NCI-H226 (cell line): ENCODE measurements around the gene MAP2K5.

ENCODE experiments used
- DNase-seq: peaks from one replicate; pipeline ENCODE4 v3.0.0-alpha.2; 2015

The MAP2K5 gene

GRCh38 chr15:67560320-67560719, 17.8 kb downstream of the MAP2K5 start:
- DNase-seq, result no peak

GRCh38 chr15:67563092-67563491, 20.6 kb downstream of the MAP2K5 start:
- no peak for DNase-seq

GRCh38 chr15:67564021-67564967, 21.8 kb downstream of the MAP2K5 start:
- no peak for DNase-seq

- peak; percentile 42 for DNase-seq
These were observed 22.5 kb downstream of the MAP2K5 start for GRCh38 chr15:67564968-67565345.

GRCh38 chr15:67569668-67570067, 27.2 kb downstream of the MAP2K5 start:
- no peak for DNase-seq

- no peak for DNase-seq
These were observed 28.6 kb downstream of the MAP2K5 start for GRCh38 chr15:67570875-67571647.

GRCh38 chr15:67571648-67572415, 29.3 kb downstream of the MAP2K5 start:
- no peak for DNase-seq

GRCh38 chr15:67573194-67573593, 30.7 kb downstream of the MAP2K5 start:
- DNase-seq, result no peak

- no peak for DNase-seq
These were observed 32.6 kb downstream of the MAP2K5 start for GRCh38 chr15:67575039-67575502.

- DNase-seq, result no peak
These were observed 35.6 kb downstream of the MAP2K5 start for GRCh38 chr15:67578020-67578600.

- DNase-seq, result no peak
These were observed 36.7 kb downstream of the MAP2K5 start for GRCh38 chr15:67579164-67579563.

- DNase-seq, result no peak
These were observed 37.5 kb downstream of the MAP2K5 start for GRCh38 chr15:67579967-67580366.

- DNase-seq, result no peak
These were observed 41.7 kb downstream of the MAP2K5 start for GRCh38 chr15:67584157-67584556.

GRCh38 chr15:67585681-67586080, 43.2 kb downstream of the MAP2K5 start:
- no peak for DNase-seq

GRCh38 chr15:67587331-67587730, 44.8 kb downstream of the MAP2K5 start:
- no peak for DNase-seq

GRCh38 chr15:67587754-67588153, 45.3 kb downstream of the MAP2K5 start:
- no peak for DNase-seq

GRCh38 chr15:67590191-67590590, 47.7 kb downstream of the MAP2K5 start:
- DNase-seq, result no peak

GRCh38 chr15:67592245-67592644, 49.7 kb downstream of the MAP2K5 start:
- DNase-seq, result no peak

- no peak for DNase-seq
These were observed 51.1 kb downstream of the MAP2K5 start for GRCh38 chr15:67593562-67593961.

- no peak for DNase-seq
These were observed 52.3 kb downstream of the MAP2K5 start for GRCh38 chr15:67594770-67595169.

- no peak for DNase-seq
These were observed 53.1 kb downstream of the MAP2K5 start for GRCh38 chr15:67595572-67595971.

GRCh38 chr15:67601073-67601472, 58.6 kb downstream of the MAP2K5 start:
- no peak for DNase-seq

- DNase-seq, result no peak
These were observed 60.6 kb downstream of the MAP2K5 start for GRCh38 chr15:67603063-67603462.
